Cardiac muscle cell (in vitro differentiated cells and primary cell): ENCODE measurements around the gene CDON. TPM values are rescaled to one million over a fixed set of nuclear protein-coding genes. Genes with fewer than 3 reads are reported as not detected.

Experiments
- DNase-seq, 2 donors: peaks; one replicate each; pipeline versions ENCODE4 v3.0.0 to v3.0.0-alpha.2; 2010 to 2017; ENCODE audit warnings: low read depth in 1 of 2, low spot score in 1 of 2
- H3K27ac ChIP-seq: fragments of 200-600 bp; sonication (generic); 2 replicates; pipeline ENCODE4 v1.5.1; 2016
- H3K27me3 ChIP-seq: fragments of 200-600 bp; sonication (generic); 2 replicates; pipeline ENCODE4 v1.6.0; 2016; ENCODE audit warnings: control low read depth
- H3K36me3 ChIP-seq: fragments of 200-600 bp; sonication (generic); 2 replicates; pipeline ENCODE4 v1.5.1; 2016; ENCODE audit warnings: control low read depth
- H3K4me1 ChIP-seq: fragments of 200-600 bp; sonication (generic); 2 replicates; pipeline ENCODE4 v1.8.1; 2017; ENCODE audit warnings: low read depth, mild to moderate bottlenecking, mixed run types
- H3K4me3 ChIP-seq: fragments of 200-600 bp; sonication (generic); 2 replicates; pipeline ENCODE4 v1.5.1; 2016; ENCODE audit warnings: mild to moderate bottlenecking
- H3K9me3 ChIP-seq: fragments of 200-600 bp; sonication (generic); 2 replicates; pipeline ENCODE4 v1.5.1; 2017; ENCODE audit warnings: low read depth, mild to moderate bottlenecking, control low read depth
- CTCF ChIP-seq: IDR thresholded peaks from 2 replicates; pipeline ENCODE4 v1.5.1; 2012; ENCODE audit warnings: low read depth, mild to moderate bottlenecking, low read length
- polyA plus RNA-seq: library from polyadenylated mRNA; unstranded; fragments of >200 nt; fragmentation: Nextera tagmentation; extraction: Ambion mirVana; gene quantifications from 2 replicates; pipeline ENCODE4 v1.2.1, GENCODE V29; 2016
- total RNA-seq: library from RNA; depleted of rRNA; stranded (reverse); fragments of >200 nt; gene quantifications from 2 replicates; pipeline ENCODE4 v1.2.3, GENCODE V29; 2016

The CDON gene
- total and polyA plus RNA-seq, 2 experiments from 2014 or later: 5.7 to 17.3 TPM

GRCh38 chr11:126101930-126102283 lies 39.2 kb upstream of the CDON start:
- Histone ChIP-seq H3K36me3 (no peaks in the 10 kb centered on the region), H3K27ac (peak overlapping the region; percentile 91), H3K4me3 (no peak overlapping the region), H3K27me3 (no peaks in the 10 kb centered on the region), H3K4me1 (peaks cover 36% of the 10 kb centered on the region), H3K9me3 (no peaks in the 10 kb centered on the region)
- no peak for DNase-seq
- TF ChIP-seq CTCF: no peak

DNA sequence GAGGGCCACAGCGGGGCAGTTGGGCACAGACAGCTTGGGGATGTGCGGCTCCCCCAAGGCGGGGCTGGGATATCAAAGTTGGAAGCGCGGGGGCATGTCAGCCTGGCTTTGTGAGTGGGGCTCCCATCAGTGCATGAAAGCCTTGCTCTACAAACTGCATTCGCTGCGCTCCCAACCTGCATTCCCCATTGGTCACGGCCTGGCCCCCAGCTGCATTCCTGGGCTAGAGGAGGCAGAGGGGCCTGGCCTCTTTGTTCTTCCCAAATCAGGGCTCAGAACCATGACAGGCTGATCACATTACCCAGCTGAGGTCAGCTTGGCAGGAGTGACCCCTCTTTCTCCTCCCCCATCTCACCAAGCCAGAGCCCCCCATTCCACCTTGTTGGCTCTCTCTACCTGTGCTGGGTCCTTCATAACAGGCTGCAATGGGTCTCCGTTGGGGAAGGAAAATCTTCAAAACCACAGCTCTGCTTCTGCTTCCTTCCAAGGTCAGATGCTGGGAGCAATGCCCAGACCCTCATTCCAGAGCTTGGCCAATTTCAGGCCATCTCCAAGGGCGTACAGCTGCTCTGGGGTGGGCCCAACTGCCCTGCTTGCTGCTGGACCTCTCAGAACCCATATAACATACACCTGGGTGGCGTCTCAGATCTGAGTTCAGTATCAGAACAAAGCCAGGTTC lies 38.7 kb upstream of the CDON start:
- no peak overlapping the region for H3K4me3 ChIP-seq
- peaks cover 36% of the 10 kb centered on the region for H3K4me1 ChIP-seq
- H3K36me3 ChIP-seq: no peaks in the 10 kb centered on the region
- H3K27me3 ChIP-seq: no peaks in the 10 kb centered on the region
- peak overlapping the region; percentile 91 for H3K27ac ChIP-seq
- no peaks in the 10 kb centered on the region for H3K9me3 ChIP-seq
- no peak for TF ChIP-seq CTCF
- no peak for DNase-seq

- Histone ChIP-seq H3K27ac (no peak overlapping the region), H3K4me3 (no peak overlapping the region), H3K27me3 (no peaks in the 10 kb centered on the region), H3K4me1 (peaks cover 36% of the 10 kb centered on the region), H3K36me3 (no peaks in the 10 kb centered on the region), H3K9me3 (no peaks in the 10 kb centered on the region)
- DNase-seq: no peak
- no peak for TF ChIP-seq CTCF
Observed at GRCh38 chr11:126100716-126101115, 38.0 kb upstream of the CDON start.

GRCh38 chr11:126098204-126098769 lies 35.6 kb upstream of the CDON start:
- Histone ChIP-seq H3K27ac (no peak overlapping the region), H3K27me3 (no peaks in the 10 kb centered on the region), H3K9me3 (no peaks in the 10 kb centered on the region), H3K4me3 (no peak overlapping the region), H3K4me1 (peaks cover 28% of the 10 kb centered on the region), H3K36me3 (no peaks in the 10 kb centered on the region)
- no peak for DNase-seq
- TF ChIP-seq CTCF: no peak

DNA sequence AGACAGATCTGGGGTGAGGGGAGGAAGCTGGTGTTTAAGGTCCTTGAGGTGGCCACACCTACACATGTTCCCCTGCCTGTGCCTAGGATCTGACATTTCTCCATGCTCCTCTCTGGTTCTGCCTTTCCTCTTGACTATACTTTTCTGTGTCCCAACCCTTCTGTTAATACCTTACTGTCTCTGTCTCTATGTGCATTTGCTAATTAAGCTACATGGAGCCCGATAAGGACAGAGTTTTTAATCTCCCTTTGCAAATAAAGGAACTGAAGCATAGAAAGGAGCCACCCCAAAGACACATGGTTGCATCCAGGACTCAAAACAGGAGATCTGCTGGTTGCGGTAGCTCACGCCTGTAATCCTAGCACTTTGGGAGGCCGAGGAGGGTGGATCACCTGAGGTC lies 33.1 kb upstream of the CDON start:
- Histone ChIP-seq H3K9me3 (no peaks in the 10 kb centered on the region), H3K27me3 (no peaks in the 10 kb centered on the region), H3K27ac (no peak overlapping the region), H3K36me3 (no peaks in the 10 kb centered on the region), H3K4me1 (peaks cover 7% of the 10 kb centered on the region), H3K4me3 (no peak overlapping the region)
- no peak for DNase-seq
- TF ChIP-seq CTCF: no peak
